T-helper 1 cell (primary cell): Measurements from ENCODE around the gene IL6.
A peak's percentile ranks its signal among the peaks of the same experiment; 100 is the strongest.
"Not testable (repeated sequence)": the region's sequence is repeated elsewhere in the genome, so short reads cannot be mapped to it uniquely, and the experiment has no call there.

Experiments used
- DNase-seq, 5 donors: peaks; one replicate each; pipeline ENCODE4 v3.0.0-alpha.2; 2012 to 2020

Gene IL6

GRCh38 chr7:22729180-22729825, 2.3 kb downstream of the IL6 start:
- DNase-seq, result no peak

DNA sequence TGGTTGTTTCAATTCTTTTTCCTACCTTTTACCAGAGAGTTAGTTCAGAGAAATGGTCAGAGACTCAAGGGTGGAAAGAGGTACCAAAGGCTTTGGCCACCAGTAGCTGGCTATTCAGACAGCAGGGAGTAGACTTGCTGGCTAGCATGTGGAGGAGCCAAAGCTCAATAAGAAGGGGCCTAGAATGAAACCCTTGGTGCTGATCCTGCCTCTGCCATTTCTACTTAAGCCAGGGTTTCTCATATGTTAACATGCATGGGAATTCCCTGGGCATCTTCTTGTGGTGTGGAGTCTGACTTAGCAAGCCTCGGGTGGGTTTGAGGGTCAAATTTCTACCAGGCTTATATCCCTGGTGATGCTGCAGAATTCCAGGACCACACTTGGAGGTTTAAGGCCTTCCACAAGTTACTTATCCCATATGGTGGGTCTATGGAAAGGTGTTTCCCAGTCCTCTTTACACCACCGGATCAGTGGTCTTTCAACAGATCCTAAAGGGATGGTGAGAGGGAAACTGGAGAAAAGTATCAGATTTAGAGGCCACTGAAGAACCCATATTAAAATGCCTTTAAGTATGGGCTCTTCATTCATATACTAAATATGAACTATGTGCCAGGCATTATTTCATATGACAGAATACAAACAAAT, 3.2 kb downstream of the IL6 start:
- DNase-seq, result no peak

DNA sequence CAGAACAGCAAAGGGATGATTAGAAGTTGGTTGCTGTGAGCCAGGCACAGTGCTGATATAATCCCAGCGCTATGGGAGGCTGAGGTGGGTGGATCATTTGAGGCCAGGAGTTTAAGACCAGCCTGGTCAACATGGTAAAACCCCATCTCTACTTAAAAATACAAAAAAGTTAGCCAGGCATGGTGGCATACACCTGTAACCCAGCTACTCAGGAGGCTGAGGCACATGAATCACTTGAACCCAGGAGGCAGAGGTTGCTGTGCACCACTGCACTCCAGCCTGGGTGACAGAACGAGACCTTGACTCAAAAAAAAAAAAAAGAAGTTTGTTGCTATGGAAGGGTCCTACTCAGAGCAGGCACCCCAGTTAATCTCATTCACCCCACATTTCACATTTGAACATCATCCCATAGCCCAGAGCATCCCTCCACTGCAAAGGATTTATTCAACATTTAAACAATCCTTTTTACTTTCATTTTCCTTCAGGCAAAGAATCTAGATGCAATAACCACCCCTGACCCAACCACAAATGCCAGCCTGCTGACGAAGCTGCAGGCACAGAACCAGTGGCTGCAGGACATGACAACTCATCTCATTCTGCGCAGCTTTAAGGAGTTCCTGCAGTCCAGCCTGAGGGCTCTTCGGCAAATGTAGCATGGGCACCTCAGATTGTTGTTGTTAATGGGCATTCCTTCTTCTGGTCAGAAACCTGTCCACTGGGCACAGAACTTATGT, 4.1 kb downstream of the IL6 start:
- peak in 1 of 5 donors; percentile 36 for DNase-seq

DNA sequence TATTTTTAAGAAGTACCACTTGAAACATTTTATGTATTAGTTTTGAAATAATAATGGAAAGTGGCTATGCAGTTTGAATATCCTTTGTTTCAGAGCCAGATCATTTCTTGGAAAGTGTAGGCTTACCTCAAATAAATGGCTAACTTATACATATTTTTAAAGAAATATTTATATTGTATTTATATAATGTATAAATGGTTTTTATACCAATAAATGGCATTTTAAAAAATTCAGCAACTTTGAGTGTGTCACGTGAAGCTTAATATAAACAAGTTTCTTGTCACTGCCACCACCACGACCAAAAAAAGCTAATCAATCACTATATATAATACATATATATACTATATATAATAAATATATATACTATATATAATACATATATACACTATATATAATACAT, 4.8 kb downstream of the IL6 start:
- DNase-seq, result no peak

- peak in 1 of 5 donors; percentile 23 for DNase-seq
Observed at GRCh38 chr7:22732556-22733126, 5.6 kb downstream of the IL6 start.

GRCh38 chr7:22733761-22734160, 6.8 kb downstream of the IL6 start:
- no peak for DNase-seq

DNA sequence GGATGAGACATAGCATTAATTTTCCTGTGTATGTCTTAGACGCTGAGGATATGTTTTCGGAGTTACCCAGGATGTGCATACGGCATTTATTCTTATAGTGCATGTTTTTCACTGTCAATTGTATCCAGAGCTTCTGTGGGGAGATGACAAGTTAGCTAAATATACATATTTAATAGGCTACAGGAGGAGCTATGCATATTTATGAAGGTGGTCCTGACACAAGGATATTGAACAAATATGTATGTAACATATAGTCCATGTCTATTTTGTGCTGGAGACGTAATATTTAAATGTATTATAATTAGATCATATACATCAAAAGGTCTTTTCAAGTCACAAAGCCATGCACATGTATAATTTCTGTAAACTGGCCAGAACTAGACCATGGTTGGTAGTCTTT, 16.0 kb downstream of the IL6 start:
- DNase-seq, result no peak

DNA sequence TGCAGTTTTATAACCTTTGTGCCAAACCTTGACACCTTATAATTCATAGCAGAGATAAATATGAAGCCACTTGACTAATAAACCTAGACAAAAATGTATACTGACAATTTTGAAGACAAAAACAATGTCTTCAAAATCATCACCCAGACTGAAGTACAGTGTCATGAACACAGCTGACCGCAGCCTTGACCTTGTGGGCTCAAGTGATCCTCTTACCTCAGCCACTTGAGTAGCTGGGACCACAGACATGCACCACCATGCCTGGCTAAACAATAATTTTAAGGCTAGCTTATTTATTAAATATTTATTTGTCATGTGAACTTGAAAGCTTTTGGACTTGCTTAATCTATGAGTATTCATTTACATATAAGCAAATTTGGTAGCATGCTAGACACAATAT, 24.3 kb downstream of the IL6 start:
- no peak for DNase-seq

GRCh38 chr7:22757338-22757994, 30.5 kb downstream of the IL6 start:
- DNase-seq, result no peak

DNA sequence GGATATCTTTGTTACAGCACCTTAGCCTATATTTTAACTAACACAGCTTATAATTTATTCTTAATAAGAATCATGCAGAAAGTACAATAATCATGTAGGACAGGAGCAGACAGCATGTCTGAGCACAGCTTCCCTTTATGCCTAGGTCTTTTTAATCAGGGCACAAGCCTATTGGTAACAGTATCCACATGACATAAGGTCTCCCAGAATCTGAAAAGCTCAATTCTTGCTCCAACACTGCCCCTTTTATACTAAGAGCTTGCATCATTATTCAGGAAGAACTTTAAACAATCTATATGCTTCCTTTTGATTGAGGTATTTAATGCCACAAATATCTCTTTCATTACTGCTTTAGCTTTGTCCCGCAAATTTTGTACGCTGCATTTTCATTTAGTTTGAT, 31.6 kb downstream of the IL6 start:
- DNase-seq, result no peak

DNA sequence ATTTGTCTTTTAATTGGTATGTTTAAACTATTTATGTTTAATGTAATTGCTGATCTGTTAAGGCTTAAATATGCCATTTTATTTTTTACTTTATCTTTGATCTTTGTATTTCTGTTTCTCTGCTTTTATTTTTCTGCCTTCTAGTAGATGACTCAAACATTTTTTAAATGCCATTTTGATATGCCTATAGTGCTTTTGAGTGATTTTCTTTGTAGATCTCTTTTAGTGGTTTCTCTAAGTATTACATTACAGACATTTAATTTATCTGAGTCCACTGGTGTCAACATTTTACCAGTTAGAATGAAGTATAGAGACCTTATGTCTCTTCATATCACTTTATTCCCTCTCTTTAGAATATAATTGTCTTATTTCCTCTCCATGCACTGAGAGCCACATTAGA, 32.7 kb downstream of the IL6 start:
- DNase-seq, result no peak

DNA sequence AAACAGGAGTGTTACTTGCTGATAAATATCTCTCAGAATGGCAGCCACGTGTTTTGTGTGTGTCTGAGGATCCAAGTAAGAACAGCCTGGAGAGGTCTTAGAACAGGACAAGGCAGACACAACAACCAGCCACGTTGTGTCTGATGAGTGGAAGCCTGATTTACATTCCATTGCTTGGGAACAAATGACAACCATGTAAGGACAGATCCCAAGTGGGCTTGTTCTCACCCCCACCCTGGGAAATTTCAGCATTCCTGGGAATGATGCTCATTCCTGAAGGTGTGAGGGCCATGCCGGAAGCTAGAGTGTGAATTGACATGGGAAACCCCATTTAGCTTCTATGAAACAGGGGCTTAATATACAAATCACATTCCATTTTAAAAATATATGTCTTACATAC, 35.9 kb downstream of the IL6 start:
- DNase-seq, result no peak

- DNase-seq, result no peak
Observed at GRCh38 chr7:22765609-22766008, 38.6 kb downstream of the IL6 start.

DNA sequence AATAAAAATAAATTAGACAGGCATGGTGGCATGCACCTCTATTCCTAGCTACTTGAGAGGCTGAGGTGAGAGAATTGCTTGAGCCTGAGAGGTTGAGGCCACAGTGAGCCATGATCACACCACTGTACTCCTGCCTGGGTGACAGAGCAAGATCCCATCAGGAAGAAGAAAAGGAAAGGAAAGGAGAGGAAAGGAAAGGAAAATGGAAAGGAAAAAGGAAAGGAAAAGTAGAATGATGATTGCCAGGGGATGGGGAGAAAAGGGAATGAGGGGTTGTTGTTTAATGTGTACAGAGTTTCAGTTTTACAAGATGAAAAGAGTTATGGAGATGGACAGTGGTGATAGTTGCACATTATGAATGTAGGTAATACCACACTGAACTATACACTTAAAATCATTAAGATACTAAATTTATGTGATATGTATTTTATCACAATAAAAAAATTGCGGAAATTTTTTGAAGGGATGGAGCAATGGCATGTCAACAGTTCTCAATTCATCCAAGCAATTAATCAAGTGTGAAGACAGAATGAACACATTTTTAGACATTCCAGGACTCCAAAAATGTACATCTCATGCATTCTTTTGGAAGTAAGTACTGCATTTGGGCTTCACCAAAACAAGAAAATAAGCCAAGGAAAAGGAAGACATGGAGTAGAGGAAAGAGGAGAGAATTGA, 44.3 kb downstream of the IL6 start:
- DNase-seq, result no peak

DNA sequence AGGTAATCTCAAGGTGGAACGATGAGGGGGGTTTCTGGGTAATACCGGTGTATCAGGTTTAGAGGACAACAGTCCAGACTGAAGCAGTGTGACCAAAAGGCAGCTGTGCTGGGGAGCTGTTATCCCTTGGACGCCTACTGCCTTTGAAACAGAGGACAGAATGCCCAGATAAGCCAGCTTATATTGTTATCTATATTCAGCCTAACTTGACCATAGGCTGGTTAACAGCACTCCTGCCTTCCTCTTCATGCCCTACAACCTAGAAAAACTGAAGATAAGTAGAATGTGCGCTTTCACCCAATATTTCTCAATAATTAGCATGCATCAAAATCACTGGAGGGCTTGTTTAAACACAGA, 44.9 kb downstream of the IL6 start:
- DNase-seq, result no peak

DNA sequence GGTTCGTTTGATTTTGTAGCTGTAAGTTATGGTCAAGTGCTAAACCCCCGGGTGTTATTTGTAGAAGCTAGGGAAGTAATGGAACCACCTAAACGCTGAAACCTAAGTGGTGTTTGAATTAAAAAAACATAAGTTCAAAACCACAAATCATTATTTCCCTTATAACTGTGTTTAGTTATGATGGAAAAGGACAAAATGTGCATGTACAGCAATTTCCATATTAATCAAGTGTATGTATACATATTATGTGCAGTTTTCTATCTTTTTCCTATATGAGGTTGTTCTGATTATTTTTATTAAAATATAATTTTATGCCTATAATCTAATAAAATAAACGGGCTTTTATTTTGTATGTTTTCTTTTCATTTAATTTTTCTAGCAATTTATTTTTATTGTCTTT, 45.9 kb downstream of the IL6 start:
- DNase-seq, result no peak

DNA sequence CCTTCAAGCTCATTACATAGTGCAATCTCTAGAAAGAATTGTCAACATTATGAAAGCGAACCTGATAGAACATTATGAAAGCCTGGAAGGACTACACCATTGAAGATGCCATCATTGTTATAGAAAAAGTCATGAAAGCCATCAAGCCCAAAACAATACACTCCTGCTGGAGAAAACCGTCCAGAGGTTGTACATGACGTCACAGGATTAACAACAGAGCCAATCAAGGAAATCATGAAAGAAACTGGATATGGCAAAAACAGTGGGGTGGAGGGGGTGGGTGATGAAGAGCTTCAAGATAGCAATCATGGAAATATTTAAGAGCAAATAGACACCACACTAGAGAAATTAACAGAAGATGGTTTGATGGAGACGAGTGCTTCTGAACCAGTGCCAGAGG, 50.0 kb downstream of the IL6 start:
- DNase-seq, result no peak

GRCh38 chr7:22779730-22780323, 52.8 kb downstream of the IL6 start:
- not testable (repeated sequence) for DNase-seq

- DNase-seq, result no peak
Observed at GRCh38 chr7:22781230-22781711, 54.3 kb downstream of the IL6 start.
